MM.1S (cell line): ENCODE data around the gene EEF2.

Source experiments
- DNase-seq: peaks from one replicate; pipeline ENCODE4 v3.0.0-alpha.2; 2015
- H2AFZ ChIP-seq: fragments of 300-600 bp; sonication (generic); 2 replicates; pipeline ENCODE4 v1.6.0; 2016; ENCODE audit warnings: antibody characterized with exemption, low read length
- H3F3A ChIP-seq: fragments of 300-600 bp; sonication (generic); 2 replicates; pipeline ENCODE4 v1.6.1; 2016; ENCODE audit warnings: mild to moderate bottlenecking, antibody characterized with exemption, low read length, moderate library complexity, mixed read lengths; ENCODE audit not compliant: insufficient read depth
- H3K27ac ChIP-seq: fragments of 300-600 bp; sonication (generic); 2 replicates; pipeline ENCODE4 v1.5.1; 2016; ENCODE audit warnings: mild to moderate bottlenecking, low read length
- H3K27me3 ChIP-seq: fragments of 300-600 bp; sonication (generic); replicated peaks from 2 replicates; pipeline ENCODE4 v1.6.0; 2016; ENCODE audit warnings: low read length; ENCODE audit not compliant: insufficient read depth
- H3K36me3 ChIP-seq: fragments of 300-600 bp; sonication (generic); replicated peaks from 2 replicates; pipeline ENCODE4 v1.6.1; 2016; ENCODE audit warnings: mild to moderate bottlenecking, low read length, mixed read lengths; ENCODE audit not compliant: insufficient read depth
- H3K4me1 ChIP-seq: fragments of 300-600 bp; sonication (generic); 2 replicates; pipeline ENCODE4 v1.6.1; 2016; ENCODE audit warnings: low read length, mixed read lengths
- H3K4me2 ChIP-seq: fragments of 300-600 bp; sonication (generic); 2 replicates; pipeline ENCODE4 v1.6.0; 2016; ENCODE audit warnings: low read depth, low read length
- H3K4me3 ChIP-seq: fragments of 300-600 bp; sonication (generic); 2 replicates; pipeline ENCODE4 v1.5.1; 2016; ENCODE audit warnings: low read length, mixed read lengths
- H3K79me2 ChIP-seq: fragments of 300-600 bp; sonication (generic); 2 replicates; pipeline ENCODE4 v1.6.1; 2016; ENCODE audit warnings: mixed run types, low read length, mixed read lengths
- H3K9ac ChIP-seq: fragments of 300-600 bp; sonication (generic); 2 replicates; pipeline ENCODE4 v1.6.1; 2016; ENCODE audit warnings: low read length, mixed read lengths
- H3K9me2 ChIP-seq: fragments of 300-600 bp; sonication (generic); replicated peaks from 2 replicates; pipeline ENCODE4 v1.6.1; 2016; ENCODE audit warnings: mild to moderate bottlenecking, low read length, mixed read lengths; ENCODE audit not compliant: insufficient read depth
- H3K9me3 ChIP-seq: fragments of 300-600 bp; sonication (generic); replicated peaks from 2 replicates; pipeline ENCODE4 v1.6.1; 2016; ENCODE audit warnings: mild to moderate bottlenecking, low read length, mixed read lengths; ENCODE audit not compliant: insufficient read depth
- H4K20me1 ChIP-seq: fragments of 300-600 bp; sonication (generic); 2 replicates; pipeline ENCODE4 v1.6.1; 2016; ENCODE audit warnings: mild to moderate bottlenecking, low read length, moderate library complexity, mixed read lengths; ENCODE audit not compliant: insufficient read depth
- CTCF ChIP-seq: fragments of 300-600 bp; sonication (generic); IDR thresholded peaks from 2 replicates; pipeline ENCODE4 v1.5.1; 2016; ENCODE audit warnings: antibody characterized with exemption, low read length, mixed read lengths
- EZH2 ChIP-seq: fragments of 300-600 bp; sonication (generic); optimal IDR thresholded peaks from 2 replicates; pipeline ENCODE3; 2017; ENCODE audit warnings: low read depth, mild to moderate bottlenecking, antibody characterized with exemption, low read length, mixed read lengths
- EZH2phosphoT487 ChIP-seq: fragments of 300-600 bp; sonication (generic); IDR thresholded peaks from 2 replicates; pipeline ENCODE4 v1.6.1; 2018; ENCODE audit warnings: antibody characterized with exemption, low read length

Gene EEF2

GRCh38 chr19:3961007-3961406 lies 24.3 kb downstream of the EEF2 start:
- no peak for DNase-seq
- Histone ChIP-seq H4K20me1 (no peaks in the 10 kb centered on the region; the same call in 1 of the 2 replicates), H3K9ac (no peak overlapping the region), H3K4me1 (no peaks in the 10 kb centered on the region), H3K27me3 (no peaks in the 10 kb centered on the region), H3K9me2 (no peaks in the 10 kb centered on the region), H3K36me3 (peaks cover 9% of the 10 kb centered on the region), H2AFZ (no peak overlapping the region), H3F3A (no peaks in the 10 kb centered on the region), H3K4me2 (no peak overlapping the region), H3K4me3 (no peak overlapping the region), H3K27ac (no peak overlapping the region), H3K79me2 (no peaks in the 10 kb centered on the region), H3K9me3 (no peaks in the 10 kb centered on the region)
- TF ChIP-seq EZH2 (no peak), EZH2phosphoT487 (no peak), CTCF (no peak)

- Histone ChIP-seq H3K27ac (no peak overlapping the region), H4K20me1 (no peaks in the 10 kb centered on the region; the same call in 1 of the 2 replicates), H3K4me3 (no peak overlapping the region), H3K4me2 (no peak overlapping the region), H2AFZ (no peak overlapping the region), H3K9me2 (no peaks in the 10 kb centered on the region), H3K9me3 (no peaks in the 10 kb centered on the region), H3F3A (no peaks in the 10 kb centered on the region), H3K36me3 (peaks cover 9% of the 10 kb centered on the region), H3K4me1 (no peaks in the 10 kb centered on the region), H3K9ac (no peak overlapping the region), H3K27me3 (no peaks in the 10 kb centered on the region), H3K79me2 (no peaks in the 10 kb centered on the region)
- TF ChIP-seq EZH2 (no peak), EZH2phosphoT487 (no peak), CTCF (no peak)
- no peak for DNase-seq
Observed at GRCh38 chr19:3959766-3960131, 25.5 kb downstream of the EEF2 start.

- Histone ChIP-seq H3K4me2 (no peak overlapping the region), H3K9me2 (no peaks in the 10 kb centered on the region), H3F3A (no peaks in the 10 kb centered on the region), H4K20me1 (no peaks in the 10 kb centered on the region; the same call in 1 of the 2 replicates), H3K36me3 (peaks cover 9% of the 10 kb centered on the region), H3K4me1 (no peaks in the 10 kb centered on the region), H3K9ac (no peak overlapping the region), H3K4me3 (no peak overlapping the region), H2AFZ (no peak overlapping the region), H3K9me3 (no peaks in the 10 kb centered on the region), H3K27ac (no peak overlapping the region), H3K79me2 (no peaks in the 10 kb centered on the region), H3K27me3 (no peaks in the 10 kb centered on the region)
- TF ChIP-seq CTCF, result no peak
- TF ChIP-seq EZH2phosphoT487, result no peak
- TF ChIP-seq EZH2, result no peak
- no peak for DNase-seq
Observed at GRCh38 chr19:3958836-3959765, 26.2 kb downstream of the EEF2 start.
